Measurements from ENCODE around the gene LY86.

LY86 gene

DNA sequence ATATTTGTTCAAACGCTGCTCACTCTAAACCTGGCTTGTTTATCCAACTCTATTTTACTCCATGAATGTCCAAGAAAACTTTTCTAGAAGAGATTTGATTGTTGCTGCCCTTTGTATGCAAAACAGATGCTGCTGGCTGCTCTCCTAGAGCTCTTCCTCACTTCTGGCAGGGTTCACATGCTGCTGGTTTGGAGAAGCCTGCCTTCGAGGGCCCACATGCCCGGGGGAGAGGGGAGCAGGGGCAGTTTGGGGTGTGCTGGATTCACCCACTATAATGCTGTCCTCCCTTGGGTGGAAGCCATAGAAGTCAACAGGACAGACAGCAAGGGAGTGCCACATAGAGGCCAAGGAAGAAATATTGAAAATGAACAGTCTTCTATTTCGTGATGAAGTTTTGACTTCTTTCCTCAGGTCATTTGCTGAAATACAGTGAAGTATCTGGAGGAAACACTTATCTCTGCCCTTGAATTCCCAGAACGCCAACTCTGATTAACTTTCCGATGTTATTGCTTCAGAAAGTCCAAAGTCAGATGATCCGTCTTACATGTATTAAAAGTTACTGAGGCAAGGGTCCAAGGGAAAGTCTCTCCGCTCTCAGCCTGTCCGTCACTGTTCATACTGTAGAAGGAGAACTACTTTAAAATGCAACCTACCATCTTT lies 32.4 kb downstream of the LY86 start:
- H3K27ac ChIP-seq = no peak overlapping the region
- POLR2A ChIA-PET (ENCODE audit: low non-redundant PET) = no interaction called here
- CTCF ChIA-PET = no interaction called here
- TF ChIP-seq, protein P1, sequence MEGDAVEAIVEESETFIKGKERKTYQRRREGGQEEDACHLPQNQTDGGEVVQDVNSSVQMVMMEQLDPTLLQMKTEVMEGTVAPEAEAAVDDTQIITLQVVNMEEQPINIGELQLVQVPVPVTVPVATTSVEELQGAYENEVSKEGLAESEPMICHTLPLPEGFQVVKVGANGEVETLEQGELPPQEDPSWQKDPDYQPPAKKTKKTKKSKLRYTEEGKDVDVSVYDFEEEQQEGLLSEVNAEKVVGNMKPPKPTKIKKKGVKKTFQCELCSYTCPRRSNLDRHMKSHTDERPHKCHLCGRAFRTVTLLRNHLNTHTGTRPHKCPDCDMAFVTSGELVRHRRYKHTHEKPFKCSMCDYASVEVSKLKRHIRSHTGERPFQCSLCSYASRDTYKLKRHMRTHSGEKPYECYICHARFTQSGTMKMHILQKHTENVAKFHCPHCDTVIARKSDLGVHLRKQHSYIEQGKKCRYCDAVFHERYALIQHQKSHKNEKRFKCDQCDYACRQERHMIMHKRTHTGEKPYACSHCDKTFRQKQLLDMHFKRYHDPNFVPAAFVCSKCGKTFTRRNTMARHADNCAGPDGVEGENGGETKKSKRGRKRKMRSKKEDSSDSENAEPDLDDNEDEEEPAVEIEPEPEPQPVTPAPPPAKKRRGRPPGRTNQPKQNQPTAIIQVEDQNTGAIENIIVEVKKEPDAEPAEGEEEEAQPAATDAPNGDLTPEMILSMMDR (conservative IDR thresholded peaks at IDR 0.05; ENCODE audit: low read depth) = no peak
- DNase-seq (ENCODE audit: low spot score) = no peak

- no peak overlapping the region for H3K27ac ChIP-seq
- TF ChIP-seq, protein P1 (conservative IDR thresholded peaks at IDR 0.05; ENCODE audit: low read depth) = no peak
- DNase-seq (ENCODE audit: low spot score) = no peak
- POLR2A ChIA-PET (ENCODE audit: low non-redundant PET) = no interaction called here
- CTCF ChIA-PET = no interaction called here
Observed at GRCh38 chr6:6622501-6622900, 34.0 kb downstream of the LY86 start.

GRCh38 chr6:6623553-6623952 lies 35.0 kb downstream of the LY86 start:
- TF ChIP-seq, protein P1 (conservative IDR thresholded peaks at IDR 0.05; ENCODE audit: low read depth) = no peak
- no peak overlapping the region for H3K27ac ChIP-seq
- POLR2A ChIA-PET (ENCODE audit: low non-redundant PET) = no interaction called here
- DNase-seq (ENCODE audit: low spot score) = no peak
- CTCF ChIA-PET = interaction anchor here (0.6 kb wide), 1 partner anchor 516 kb away, joined by 4 read pairs; no protein-coding TSS in a partner anchor

- no peak for DNase-seq (ENCODE audit: low spot score)
- CTCF ChIA-PET = no interaction called here
- TF ChIP-seq, protein P1 (conservative IDR thresholded peaks at IDR 0.05; ENCODE audit: low read depth) = no peak
- H3K27ac ChIP-seq = no peak overlapping the region
- POLR2A ChIA-PET (ENCODE audit: low non-redundant PET) = no interaction called here
Observed at GRCh38 chr6:6624269-6624990, 35.9 kb downstream of the LY86 start.

GRCh38 chr6:6626187-6626586 lies 37.7 kb downstream of the LY86 start:
- ChIA-PET POLR2A (ENCODE audit: low non-redundant PET) (no interaction called here), CTCF (no interaction called here)
- H3K27ac ChIP-seq = no peak overlapping the region
- no peak for DNase-seq (ENCODE audit: low spot score)
- TF ChIP-seq, protein P1 (conservative IDR thresholded peaks at IDR 0.05; ENCODE audit: low read depth) = no peak

DNA sequence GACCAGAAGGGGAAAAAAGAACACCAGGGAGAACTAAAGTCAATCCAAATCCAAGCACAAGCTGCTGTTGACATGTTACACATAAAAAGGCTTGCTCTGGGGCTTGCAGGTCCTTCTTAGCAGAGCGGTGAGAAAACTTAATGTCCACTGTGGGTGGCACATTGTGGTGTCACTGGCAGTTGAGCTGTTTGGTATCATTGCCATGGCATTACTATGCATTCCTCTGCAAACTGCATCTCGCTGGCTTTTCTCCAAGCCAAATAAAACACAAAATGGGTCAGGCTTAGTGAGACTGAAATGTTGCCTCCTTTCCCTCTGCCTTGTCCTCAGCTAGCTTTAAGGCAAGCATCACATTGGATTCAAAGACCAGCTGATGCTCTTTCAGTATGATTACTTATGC lies 40.9 kb downstream of the LY86 start:
- no peak for DNase-seq (ENCODE audit: low spot score)
- TF ChIP-seq, protein P1 (conservative IDR thresholded peaks at IDR 0.05; ENCODE audit: low read depth) = no peak
- no peak overlapping the region for H3K27ac ChIP-seq
- POLR2A ChIA-PET (ENCODE audit: low non-redundant PET) = no interaction called here
- CTCF ChIA-PET = no interaction called here

All from RWPE1 (cell line).